Prostate gland (tissue), 2 donors: ENCODE measurements around the gene DDX21.

Experiments
- CTCF ChIP-seq, 4 experiments: fragments of 200-600 bp in 2 of 4; fragments of 450-650 bp in 2 of 4; sonication (generic) in 2 of 4; IDR thresholded peaks; 1 replicate in 3 of 4; 2 replicates in 1 of 4; pipeline ENCODE4 v1.5.1; 2016 to 2019; ENCODE audit warnings: antibody characterized with exemption in 4 of 4, mild to moderate bottlenecking in 2 of 4, moderate library complexity in 2 of 4
- POLR2A ChIP-seq: fragments of 450-650 bp; IDR thresholded peaks from one replicate; pipeline ENCODE4 v1.6.1; 2016; ENCODE audit warnings: antibody characterized with exemption, mild to moderate bottlenecking
- POLR2AphosphoS5 ChIP-seq: sonication (generic); formaldehyde crosslinking; IDR thresholded peaks from one replicate; pipeline ENCODE4 v1.6.1; 2017; ENCODE audit warnings: antibody characterized with exemption

- TF ChIP-seq POLR2AphosphoS5 (no peak), CTCF (IDR thresholded peaks at IDR 0.05) (no peak), POLR2A (no peak)
Observed at GRCh38 chr10:68950598-68950997, 5.4 kb upstream of the DDX21 start.
